ENCODE results near the gene ASF1B.
"Not testable (repeated sequence)": the region's sequence is repeated elsewhere in the genome, so short reads cannot be mapped to it uniquely, and the experiment has no call there.

ASF1B gene

DNA sequence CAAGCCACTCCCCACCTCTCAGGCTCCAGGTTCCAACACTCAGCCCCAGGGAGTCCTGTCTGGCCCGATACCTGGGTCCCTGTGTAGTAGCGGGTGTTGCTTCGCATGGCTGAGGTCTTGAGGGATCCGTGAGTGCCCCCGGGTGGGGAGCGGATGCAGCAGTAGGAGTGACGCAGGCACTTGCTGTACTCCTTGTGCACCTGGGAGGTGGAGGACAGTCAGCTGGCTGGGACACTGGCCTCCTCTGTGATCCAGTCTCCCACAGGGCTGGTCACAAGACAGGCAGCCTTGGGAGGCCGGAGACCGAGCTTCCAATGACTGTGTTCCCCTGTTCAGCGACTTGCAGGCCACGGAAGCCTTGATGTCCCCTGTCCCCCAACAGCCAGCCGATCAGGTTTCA, 16.3 kb upstream of the ASF1B start:
- CTCF ChIA-PET: no interaction called here
- Mint-ChIP-seq H3K4me1 (peaks cover 34% of the 10 kb centered on the region), H3K27ac (no peak overlapping the region)

DNA sequence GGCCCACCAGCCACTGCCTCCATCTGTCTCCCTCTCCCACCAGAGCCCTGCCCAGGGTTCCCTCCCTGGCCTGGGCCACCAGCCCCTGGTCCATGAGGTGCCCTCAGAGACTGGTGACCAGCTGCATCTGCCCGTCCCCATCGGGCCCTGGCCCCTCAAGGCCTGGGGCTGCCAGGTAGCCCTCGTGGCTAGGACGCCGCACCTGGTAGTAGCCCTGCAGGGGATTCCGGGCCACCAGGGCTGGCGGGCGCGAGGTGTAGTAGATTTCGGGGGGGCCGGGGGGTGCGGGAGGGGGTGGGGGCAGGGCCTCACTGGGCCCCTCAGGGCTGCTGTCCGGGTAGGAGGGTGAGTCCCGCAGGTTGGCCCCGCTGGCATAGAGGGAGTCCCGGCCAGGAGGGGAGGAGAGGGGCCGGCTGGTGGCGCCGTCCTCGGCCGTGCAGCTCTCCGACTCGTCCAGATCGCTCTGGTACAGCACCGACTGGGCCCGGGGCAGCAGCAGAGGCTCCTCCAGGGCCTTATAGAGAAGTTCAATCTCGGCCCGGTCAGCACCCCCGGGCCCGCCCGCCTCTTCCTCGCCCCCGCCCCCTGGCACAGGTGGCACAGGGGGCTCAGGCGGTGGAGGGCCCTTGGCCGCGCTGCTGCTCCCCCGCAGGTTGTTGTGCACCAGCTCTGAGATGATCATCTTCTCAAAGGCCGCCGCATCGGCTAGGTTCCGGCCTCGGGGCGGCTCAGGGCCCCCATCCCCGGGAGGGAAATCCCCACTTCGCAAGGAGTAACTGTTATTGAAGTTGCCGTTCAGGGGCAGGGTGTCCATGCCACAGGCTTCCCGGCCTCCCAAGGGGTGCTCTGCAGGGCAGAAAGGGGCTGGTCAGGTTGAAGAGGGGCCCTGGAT, 14.6 kb upstream of the ASF1B start:
- H3K36me3 Mint-ChIP-seq: peaks cover 8% of the 10 kb centered on the region
- H3K4me1 Mint-ChIP-seq: peaks cover 45% of the 10 kb centered on the region
- CTCF ChIA-PET: interaction anchor here (1.1 to 1.4 kb wide), 3 partner anchors 14 to 197 kb away, joined by 3 to 7 read pairs (median 6); partner anchors contain the start of gene ASF1B
- peak overlapping the region; percentile 96 for H3K27ac Mint-ChIP-seq
- DNase-seq: no peak
- no peaks in the 10 kb centered on the region for H3K9me3 Mint-ChIP-seq
- no peak overlapping the region for H3K4me3 Mint-ChIP-seq
- H3K27me3 Mint-ChIP-seq: no peaks in the 10 kb centered on the region

More for the DNA sequence above, 16.3 kb upstream of the ASF1B start:
- Mint-ChIP-seq H3K36me3 (peaks cover 8% of the 10 kb centered on the region), H3K4me3 (no peak overlapping the region), H3K27me3 (no peaks in the 10 kb centered on the region), H3K9me3 (no peaks in the 10 kb centered on the region)
- no peak for DNase-seq

DNA sequence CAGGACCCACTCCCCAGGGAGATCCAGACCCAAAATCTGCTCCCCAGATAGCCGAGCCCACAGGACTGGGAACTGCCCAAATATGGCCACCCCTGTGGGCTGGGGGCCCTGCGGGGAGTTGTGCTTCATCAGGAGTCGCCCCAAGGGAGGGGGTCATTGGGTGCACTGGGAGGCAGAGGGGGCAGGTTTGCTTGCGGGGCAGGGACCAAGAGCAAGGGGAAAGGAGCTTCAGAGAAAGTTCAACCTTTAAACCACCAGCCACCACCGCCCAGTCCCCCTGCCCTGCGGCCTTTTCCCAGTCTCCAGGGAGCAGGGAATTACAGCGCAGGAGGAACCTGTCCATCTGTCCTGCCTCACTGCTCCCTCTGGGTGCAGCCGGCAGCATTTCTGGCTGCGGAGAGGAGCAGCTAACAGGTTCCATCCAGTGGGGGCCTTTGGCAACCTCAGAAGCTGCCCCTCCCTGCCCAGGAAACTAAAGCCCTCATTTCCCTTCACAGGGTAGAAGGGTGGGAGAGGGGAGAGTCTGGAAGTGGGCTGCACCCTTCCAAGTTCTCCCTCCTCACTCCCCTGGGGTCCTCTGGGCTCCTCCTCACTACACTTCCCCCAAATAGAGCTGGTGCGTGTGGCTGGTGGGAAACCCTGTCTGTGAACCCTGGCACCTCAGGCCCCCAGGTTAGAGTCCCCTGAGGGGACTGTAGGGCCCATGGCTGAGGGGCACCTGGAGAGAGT, 13.8 kb upstream of the ASF1B start:
- H3K4me1 Mint-ChIP-seq: peaks cover 53% of the 10 kb centered on the region
- peak; percentile 50 for DNase-seq
- CTCF ChIA-PET: interaction anchor here (1.1 to 1.4 kb wide), 3 partner anchors 13 to 198 kb away, joined by 3 to 7 read pairs (median 6); partner anchors contain the start of gene ASF1B
- peak overlapping the region; percentile 81 for H3K4me3 Mint-ChIP-seq
- H3K27ac Mint-ChIP-seq: peak overlapping the region; percentile 96
- no peaks in the 10 kb centered on the region for H3K9me3 Mint-ChIP-seq
- peaks cover 8% of the 10 kb centered on the region for H3K36me3 Mint-ChIP-seq
- H3K27me3 Mint-ChIP-seq: no peaks in the 10 kb centered on the region

DNA sequence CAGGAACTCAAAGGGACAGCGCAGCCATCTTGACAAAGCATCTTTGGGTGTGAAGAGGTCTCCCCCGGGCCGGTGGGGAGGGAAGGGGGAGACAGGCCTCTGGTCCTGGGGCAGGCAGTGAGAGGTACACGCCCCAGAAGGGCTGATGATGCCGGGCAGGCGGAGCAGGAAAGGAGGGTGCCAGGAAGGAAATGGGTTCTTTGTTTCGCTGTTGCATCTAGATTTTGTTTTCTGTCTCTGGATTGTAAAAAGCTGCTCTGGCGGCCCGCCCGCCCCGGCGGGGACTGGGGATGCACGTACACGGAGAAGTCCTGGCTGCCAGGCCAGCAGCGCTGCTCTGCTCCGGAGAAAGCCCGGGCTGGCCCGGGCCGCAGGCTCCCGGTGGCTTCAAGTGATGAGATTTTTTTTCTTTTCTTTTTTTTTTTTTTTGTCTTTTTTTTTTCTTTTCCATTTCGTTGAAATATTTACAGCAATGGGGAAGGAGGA, 13.2 kb upstream of the ASF1B start:
- H3K36me3 Mint-ChIP-seq: peaks cover 8% of the 10 kb centered on the region
- peak overlapping the region; percentile 81 for H3K4me3 Mint-ChIP-seq
- H3K27me3 Mint-ChIP-seq: no peaks in the 10 kb centered on the region
- peaks cover 55% of the 10 kb centered on the region for H3K4me1 Mint-ChIP-seq
- DNase-seq: peak; percentile 76
- CTCF ChIA-PET: interaction anchor here (1.0 to 2.0 kb wide), 4 partner anchors 13 to 323 kb away, joined by 3 to 11 read pairs (median 6); partner anchors contain the start of gene ASF1B
- H3K9me3 Mint-ChIP-seq: no peaks in the 10 kb centered on the region
- peak overlapping the region; percentile 96 for H3K27ac Mint-ChIP-seq

DNA sequence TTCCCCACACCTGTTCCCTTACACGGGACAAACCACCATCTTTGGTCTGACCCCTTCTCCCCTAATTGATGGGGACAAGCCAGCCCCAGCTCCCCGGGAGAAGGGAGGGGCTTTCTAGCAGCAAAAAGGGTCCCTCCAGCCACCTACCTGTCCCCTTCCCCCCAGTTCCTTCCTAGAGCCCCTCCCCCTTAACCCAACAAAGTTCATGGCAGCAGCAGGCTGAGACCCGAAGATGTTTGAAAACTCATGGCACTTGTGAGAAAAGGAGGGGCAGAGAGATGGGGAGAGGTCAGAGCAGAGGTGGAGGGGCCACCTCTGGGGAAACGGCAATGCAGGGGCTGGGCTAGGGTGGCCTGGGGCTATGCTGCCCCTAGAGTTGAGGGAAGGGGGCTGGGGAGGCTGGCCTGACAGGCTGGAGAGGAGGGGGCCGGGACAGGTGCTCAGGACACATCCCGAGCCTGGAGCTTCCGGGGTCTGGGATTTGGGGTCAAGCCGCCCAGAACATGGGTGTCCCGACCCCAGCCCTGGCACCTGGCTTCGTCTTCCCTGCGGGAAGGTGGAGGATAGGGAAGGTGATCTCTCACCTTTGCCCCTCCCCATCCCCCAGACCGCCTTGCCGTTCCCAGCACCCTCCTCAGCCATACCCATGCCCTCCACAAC, 12.5 kb upstream of the ASF1B start:
- H3K27ac Mint-ChIP-seq: peak overlapping the region; percentile 96
- CTCF ChIA-PET: interaction anchor here (0.6 to 2.0 kb wide), 7 partner anchors 9 to 1488 kb away, joined by 3 to 11 read pairs (median 3); partner anchors contain the start of gene ASF1B
- H3K9me3 Mint-ChIP-seq: no peaks in the 10 kb centered on the region
- peaks cover 55% of the 10 kb centered on the region for H3K4me1 Mint-ChIP-seq
- DNase-seq: no peak
- H3K36me3 Mint-ChIP-seq: peaks cover 8% of the 10 kb centered on the region
- peak overlapping the region; percentile 81 for H3K4me3 Mint-ChIP-seq
- no peaks in the 10 kb centered on the region for H3K27me3 Mint-ChIP-seq

DNA sequence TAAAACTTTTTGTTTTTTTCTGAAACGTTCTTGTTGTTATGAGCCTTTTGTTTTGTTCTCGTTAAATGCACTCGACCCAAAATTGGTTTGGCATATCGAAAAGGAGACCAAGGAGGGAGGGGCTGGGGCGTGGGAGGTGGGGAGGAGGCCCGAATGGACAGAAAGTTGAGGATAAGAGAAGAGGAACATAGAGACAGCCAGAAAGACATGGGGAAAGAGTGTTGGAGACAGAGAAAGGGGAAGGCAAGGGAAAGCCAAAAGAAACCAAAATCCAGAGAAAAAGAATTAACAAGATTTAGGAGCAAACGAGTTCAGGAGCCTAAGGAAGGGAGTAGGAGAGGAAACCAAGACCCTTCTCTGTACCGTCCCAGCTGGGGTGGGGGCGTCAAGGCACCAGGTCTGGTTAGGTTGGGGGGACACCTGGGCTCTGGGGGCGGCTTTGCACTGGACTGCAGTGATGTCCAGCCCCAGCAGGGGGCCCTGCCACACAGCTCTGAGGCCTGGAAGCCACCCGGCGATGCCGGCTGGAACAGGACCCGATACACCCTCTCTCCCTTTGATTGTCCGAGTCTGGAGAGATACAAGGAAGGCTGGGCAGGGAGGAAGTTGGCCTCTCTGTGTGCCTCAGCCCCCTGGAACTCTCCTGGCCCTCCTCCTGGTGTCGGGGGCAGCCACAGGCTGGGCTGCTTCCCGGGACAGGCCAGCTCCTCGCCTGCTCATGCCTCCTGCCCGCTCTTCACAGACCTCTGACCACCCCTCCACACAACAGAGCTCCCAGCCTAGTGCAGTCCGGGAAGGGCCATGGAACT, 11.6 kb upstream of the ASF1B start:
- Mint-ChIP-seq H3K4me3 (peak overlapping the region; percentile 81), H3K36me3 (peaks cover 6% of the 10 kb centered on the region), H3K27me3 (no peaks in the 10 kb centered on the region), H3K4me1 (peaks cover 53% of the 10 kb centered on the region), H3K9me3 (no peaks in the 10 kb centered on the region), H3K27ac (peak overlapping the region; percentile 96)
- peak; percentile 66 for DNase-seq
- CTCF ChIA-PET: interaction anchor here (0.6 to 2.0 kb wide), 6 partner anchors 8 to 1487 kb away, joined by 3 to 11 read pairs (median 4); partner anchors contain the start of gene ASF1B

DNA sequence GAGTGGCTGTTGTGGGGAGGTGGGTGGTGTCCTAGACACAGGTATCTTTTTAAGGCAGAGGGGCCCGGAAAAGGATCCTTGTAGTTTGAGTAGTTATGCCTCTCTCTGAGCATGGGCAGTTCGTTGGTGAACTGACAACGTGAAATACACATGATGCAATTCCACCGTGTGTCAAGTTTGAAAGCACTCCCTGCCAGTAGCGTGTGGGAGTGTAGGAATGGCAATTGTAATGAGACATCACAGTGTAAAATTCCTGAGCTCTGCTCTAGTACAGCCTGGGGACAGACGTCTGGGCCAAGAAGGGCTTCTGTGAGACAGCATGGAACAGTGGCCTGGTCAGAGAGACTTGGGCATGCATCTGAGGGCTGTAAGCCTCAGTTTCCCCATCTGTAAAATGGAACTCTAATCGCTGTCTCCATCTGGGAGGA, 10.4 kb upstream of the ASF1B start:
- Mint-ChIP-seq H3K27ac (peak overlapping the region; percentile 65), H3K36me3 (peaks cover 3% of the 10 kb centered on the region), H3K4me3 (no peak overlapping the region), H3K9me3 (no peaks in the 10 kb centered on the region), H3K27me3 (no peaks in the 10 kb centered on the region), H3K4me1 (peaks cover 63% of the 10 kb centered on the region)
- CTCF ChIA-PET: interaction anchor here (0.7 kb wide), 1 partner anchor 1347 kb away, joined by 3 read pairs; no protein-coding TSS in a partner anchor
- DNase-seq: no peak

DNA sequence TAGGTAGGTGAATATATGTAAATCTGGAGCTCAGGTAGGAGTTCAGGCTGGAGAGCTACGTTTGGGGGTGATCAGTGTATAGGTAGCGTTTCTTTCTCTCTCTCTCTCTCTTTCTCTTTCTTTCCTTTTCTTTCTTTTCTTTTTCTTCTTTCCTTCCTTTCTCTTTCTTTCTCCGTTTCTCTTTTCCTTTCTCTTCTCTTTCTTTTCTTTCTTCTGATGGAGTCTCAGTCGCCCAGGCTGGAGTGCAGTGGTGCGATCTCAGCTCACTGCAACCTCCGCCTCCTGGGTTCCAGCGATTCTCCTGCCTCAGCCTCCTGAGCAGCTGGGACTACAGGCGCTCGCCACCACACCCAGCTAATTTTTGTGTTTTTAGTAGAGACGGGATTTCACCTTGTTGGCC, 9.8 kb upstream of the ASF1B start:
- not testable (repeated sequence) for DNase-seq, H3K27me3 Mint-ChIP-seq, H3K9me3 Mint-ChIP-seq, H3K36me3 Mint-ChIP-seq, H3K4me3 Mint-ChIP-seq
- peak overlapping the region; percentile 81 for H3K27ac Mint-ChIP-seq
- H3K4me1 Mint-ChIP-seq: peaks cover 66% of the 10 kb centered on the region
- CTCF ChIA-PET: interaction anchor here (1.7 kb wide), 1 partner anchor 10 kb away, joined by 9 read pairs; the partner anchor contains the start of gene ASF1B

DNA sequence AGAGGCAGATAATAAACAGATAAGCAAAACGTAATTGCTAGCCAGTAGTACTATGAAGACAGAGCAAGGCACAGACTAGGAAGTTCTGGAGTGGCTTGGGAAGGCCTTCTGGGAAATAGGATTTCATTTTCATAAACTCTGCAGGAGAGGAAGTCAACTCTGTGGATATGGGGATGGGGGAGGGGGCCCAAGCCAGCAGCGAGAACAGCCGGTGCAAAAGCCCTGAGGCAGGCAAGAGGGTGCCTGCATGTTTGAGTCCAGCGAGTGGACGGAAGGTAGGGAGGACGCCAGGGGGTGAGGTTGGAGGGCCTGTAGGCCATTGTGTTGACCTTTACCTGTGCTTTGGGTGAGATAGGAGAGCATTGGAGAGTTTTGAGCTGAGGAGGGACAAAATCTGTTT, 9.0 kb upstream of the ASF1B start:
- DNase-seq: no peak
- CTCF ChIA-PET: interaction anchor here (1.7 kb wide), 1 partner anchor 9 kb away, joined by 9 read pairs; the partner anchor contains the start of gene ASF1B
- H3K27ac Mint-ChIP-seq: no peak overlapping the region
- H3K36me3 Mint-ChIP-seq: peaks cover 3% of the 10 kb centered on the region
- H3K4me1 Mint-ChIP-seq: peaks cover 66% of the 10 kb centered on the region
- H3K9me3 Mint-ChIP-seq: no peaks in the 10 kb centered on the region
- H3K4me3 Mint-ChIP-seq: no peak overlapping the region
- no peaks in the 10 kb centered on the region for H3K27me3 Mint-ChIP-seq

DNA sequence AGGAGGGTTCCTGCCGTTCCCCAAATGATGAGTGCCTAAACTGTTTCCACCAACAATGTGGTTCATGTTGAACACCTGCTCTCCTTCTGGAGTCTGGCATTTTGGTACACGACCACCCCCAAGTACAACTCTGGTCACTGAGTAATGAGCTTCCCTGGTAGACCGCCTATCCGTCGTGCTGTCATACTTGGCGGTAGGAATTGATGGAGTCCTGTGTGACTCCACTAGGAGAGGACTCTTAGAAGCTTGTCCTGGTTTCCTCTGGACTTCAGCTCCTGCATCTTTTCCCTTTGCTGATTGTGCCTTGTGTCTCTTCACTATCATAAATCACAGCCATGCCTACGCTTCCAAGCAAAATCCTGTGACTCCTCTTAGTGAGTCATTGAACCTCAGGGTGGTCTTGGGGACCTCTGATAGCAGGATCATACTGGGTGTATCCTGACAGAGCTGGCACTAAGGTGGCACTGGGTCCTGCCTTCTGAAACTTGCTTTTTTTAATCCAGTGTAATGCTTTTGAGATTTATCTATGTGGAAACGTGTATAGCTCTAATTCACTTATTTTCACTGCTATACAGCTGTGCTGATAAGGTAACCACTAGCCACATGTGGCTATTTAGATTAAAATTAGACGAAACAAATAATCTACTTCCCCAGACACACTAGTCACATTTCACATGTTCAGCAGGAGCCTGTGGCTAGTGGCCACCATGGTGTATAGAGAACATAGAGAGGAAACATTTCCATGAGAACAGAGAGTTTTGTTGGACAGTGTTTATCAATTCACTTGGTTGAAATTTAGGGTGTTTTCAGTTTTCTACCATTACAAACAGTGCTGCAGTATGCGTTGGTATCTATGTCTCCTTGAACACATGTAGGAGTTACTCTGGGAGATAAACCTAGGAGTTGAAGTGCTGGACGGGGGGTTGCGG, 6.1 kb upstream of the ASF1B start:
- Mint-ChIP-seq H3K4me3 (no peak overlapping the region), H3K27me3 (no peaks in the 10 kb centered on the region), H3K4me1 (peaks cover 54% of the 10 kb centered on the region), H3K9me3 (no peaks in the 10 kb centered on the region), H3K27ac (no peak overlapping the region), H3K36me3 (peaks cover 10% of the 10 kb centered on the region)
- no peak for DNase-seq
- CTCF ChIA-PET: interaction anchor here (0.6 to 0.9 kb wide), 4 partner anchors 56 to 265 kb away, joined by 3 to 4 read pairs (median 3); no protein-coding TSS in a partner anchor

DNA sequence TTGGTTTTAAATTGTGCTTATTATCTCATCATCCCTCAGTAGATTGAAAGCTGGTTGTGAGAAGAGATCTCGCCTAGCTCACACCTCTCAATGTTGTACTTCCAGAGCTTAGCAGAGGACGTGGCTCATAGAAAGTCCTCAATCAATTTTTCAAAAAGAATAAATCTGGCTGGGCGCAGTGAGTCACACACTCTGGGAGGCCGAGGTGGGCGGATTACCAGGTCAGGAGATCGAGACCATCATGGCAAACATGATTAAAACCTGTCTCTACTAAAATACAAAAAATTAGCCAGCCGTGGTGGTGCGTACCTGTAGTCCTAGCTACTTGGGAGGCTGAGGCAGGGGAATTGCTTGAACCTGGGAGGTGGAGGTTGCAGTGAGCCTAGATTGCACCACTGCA, 4.7 kb upstream of the ASF1B start:
- Mint-ChIP-seq H3K4me3 (no peak overlapping the region), H3K9me3 (no peaks in the 10 kb centered on the region), H3K27me3 (no peaks in the 10 kb centered on the region), H3K36me3 (peaks cover 11% of the 10 kb centered on the region), H3K27ac (no peak overlapping the region), H3K4me1 (peaks cover 49% of the 10 kb centered on the region)
- CTCF ChIA-PET: interaction anchor here (0.6 to 2.7 kb wide), 2 partner anchors 196 to 207 kb away, joined by 3 to 13 read pairs; no protein-coding TSS in a partner anchor
- no peak for DNase-seq

DNA sequence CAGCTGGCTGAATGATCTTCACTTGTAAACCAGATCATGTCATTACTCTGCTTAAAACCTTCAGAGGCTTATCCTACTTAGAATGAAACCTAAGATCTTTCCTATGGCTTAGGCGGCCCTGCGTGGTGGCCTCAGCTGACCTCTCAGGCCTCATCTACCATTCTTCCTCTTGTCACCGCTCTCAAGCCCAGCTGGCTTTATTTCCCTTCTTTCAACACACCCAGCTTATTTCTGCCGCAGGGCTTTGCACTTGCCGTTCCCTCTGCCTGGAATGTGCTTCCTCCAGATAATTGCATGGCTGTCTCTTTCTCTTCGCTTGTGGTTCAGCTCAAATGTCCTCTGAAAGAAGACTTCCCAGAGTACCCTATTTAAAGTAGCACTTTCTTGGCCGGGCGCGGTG, 3.6 kb upstream of the ASF1B start:
- CTCF ChIA-PET: interaction anchor here (1.0 to 2.7 kb wide), 4 partner anchors 8 to 266 kb away, joined by 3 to 13 read pairs (median 4); no protein-coding TSS in a partner anchor
- no peak for DNase-seq
- Mint-ChIP-seq H3K27ac (no peak overlapping the region), H3K27me3 (no peaks in the 10 kb centered on the region), H3K36me3 (peaks cover 17% of the 10 kb centered on the region), H3K4me3 (no peak overlapping the region), H3K9me3 (no peaks in the 10 kb centered on the region), H3K4me1 (peaks cover 48% of the 10 kb centered on the region)
